GM12875 (cell line): ENCODE measurements around the gene AADACL4.
"Not testable (repeated sequence)": the region's sequence is repeated elsewhere in the genome, so short reads cannot be mapped to it uniquely, and the experiment has no call there.

Experiments used
- H3K4me3 ChIP-seq: one replicate; pipeline ENCODE4 v1.5.1; 2011; ENCODE audit warnings: low read depth, low read length, control low read depth
- TF ChIP-seq, protein P1 (sequence below): IDR thresholded peaks from 2 replicates; pipeline ENCODE4 v1.5.1; 2011; ENCODE audit warnings: low read depth, mild to moderate bottlenecking, control low read depth, inconsistent platforms, low read length, moderate library complexity, borderline replicate concordance; ENCODE audit not compliant: insufficient read depth

AADACL4 gene

DNA sequence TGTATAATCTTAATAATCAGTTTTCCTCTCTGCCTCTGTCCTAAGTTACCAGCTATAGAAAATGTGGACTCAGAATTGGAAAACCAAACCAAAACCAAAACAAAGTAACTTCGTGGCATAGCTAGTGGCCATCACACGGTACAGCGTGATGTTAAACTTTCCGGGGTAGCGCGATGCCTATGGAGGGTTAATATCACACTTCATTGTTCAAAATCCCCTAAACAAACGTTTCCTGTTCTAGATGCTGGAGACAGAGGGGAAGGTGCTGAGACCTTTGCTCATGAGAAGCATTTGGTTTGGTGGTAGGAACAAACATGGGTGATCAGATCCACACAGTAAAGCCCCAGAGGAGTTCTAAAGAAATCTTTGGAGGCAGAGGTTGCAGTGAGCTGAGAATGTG lies 4.9 kb downstream of the AADACL4 start:
- no peak overlapping the region for H3K4me3 ChIP-seq
- TF ChIP-seq, protein P1, sequence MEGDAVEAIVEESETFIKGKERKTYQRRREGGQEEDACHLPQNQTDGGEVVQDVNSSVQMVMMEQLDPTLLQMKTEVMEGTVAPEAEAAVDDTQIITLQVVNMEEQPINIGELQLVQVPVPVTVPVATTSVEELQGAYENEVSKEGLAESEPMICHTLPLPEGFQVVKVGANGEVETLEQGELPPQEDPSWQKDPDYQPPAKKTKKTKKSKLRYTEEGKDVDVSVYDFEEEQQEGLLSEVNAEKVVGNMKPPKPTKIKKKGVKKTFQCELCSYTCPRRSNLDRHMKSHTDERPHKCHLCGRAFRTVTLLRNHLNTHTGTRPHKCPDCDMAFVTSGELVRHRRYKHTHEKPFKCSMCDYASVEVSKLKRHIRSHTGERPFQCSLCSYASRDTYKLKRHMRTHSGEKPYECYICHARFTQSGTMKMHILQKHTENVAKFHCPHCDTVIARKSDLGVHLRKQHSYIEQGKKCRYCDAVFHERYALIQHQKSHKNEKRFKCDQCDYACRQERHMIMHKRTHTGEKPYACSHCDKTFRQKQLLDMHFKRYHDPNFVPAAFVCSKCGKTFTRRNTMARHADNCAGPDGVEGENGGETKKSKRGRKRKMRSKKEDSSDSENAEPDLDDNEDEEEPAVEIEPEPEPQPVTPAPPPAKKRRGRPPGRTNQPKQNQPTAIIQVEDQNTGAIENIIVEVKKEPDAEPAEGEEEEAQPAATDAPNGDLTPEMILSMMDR = no peak

DNA sequence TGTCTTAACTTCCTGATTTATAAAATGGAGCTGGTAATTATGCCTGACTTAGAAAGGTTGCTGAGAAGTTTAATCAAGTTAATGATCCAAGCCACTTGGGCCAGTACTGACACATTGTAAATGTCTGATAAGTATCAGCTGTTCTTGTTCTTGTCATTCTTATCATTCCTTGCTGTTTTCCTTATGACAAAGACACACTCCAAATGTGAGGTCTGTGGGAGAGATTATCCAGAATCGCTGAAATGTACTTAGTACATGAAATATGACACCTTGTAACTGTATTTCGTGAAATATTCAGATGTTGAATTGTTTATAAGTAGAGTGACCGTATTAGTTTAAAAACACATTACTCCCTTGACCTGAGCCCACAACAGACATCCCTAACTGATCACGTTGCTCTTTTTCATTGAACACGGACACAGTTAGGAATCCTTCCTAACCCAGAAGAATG lies 6.1 kb downstream of the AADACL4 start:
- no peak overlapping the region for H3K4me3 ChIP-seq
- TF ChIP-seq, protein P1 = no peak

DNA sequence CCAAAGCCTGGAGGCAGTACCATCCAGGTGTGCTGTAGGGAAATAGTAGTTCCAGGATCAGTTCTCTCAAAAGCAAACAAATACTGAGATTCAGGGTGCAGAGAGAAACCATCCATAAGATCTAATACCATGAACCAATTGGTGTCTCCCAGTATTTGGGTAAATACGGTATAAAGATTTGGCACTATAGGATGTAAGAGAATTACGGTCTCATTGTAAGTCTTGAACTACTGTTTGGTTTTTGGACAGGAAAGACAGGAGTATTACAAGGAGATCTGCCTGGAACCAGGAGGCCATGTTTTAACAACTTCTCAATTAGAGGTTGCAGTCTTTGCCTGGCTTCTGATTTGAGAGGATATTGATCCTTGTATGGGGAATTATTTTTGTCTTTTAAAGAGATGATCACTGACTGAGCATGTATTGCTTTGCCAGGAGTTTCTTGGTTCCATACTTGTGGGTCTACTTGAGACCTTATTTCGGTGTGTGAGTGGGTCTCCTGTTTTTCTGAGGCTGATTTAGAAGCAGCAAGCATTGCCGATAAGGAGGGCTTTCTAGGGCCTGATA lies 10.2 kb downstream of the AADACL4 start:
- H3K4me3 ChIP-seq = no peak overlapping the region
- TF ChIP-seq, protein P1 = no peak

DNA sequence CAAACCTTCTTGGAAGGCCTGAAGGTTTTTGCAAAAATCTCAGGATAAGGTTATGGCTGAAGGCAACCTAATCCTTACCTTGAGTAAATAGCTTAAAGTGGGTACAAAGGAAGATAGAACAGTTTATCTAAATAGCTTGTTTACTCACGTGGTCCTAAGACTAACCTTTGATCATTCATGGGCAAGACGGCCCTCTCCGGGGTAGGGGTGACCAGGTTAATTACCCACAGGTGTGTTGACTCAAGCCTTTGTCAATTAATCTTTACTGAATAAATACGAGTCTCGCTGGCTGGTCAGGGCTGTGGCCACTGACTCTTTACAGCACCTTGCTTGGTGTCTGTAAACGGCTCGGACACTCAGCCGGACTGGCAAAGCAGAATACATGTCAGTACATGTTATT lies 10.8 kb downstream of the AADACL4 start:
- no peak overlapping the region for H3K4me3 ChIP-seq
- TF ChIP-seq, protein P1 = no peak

DNA sequence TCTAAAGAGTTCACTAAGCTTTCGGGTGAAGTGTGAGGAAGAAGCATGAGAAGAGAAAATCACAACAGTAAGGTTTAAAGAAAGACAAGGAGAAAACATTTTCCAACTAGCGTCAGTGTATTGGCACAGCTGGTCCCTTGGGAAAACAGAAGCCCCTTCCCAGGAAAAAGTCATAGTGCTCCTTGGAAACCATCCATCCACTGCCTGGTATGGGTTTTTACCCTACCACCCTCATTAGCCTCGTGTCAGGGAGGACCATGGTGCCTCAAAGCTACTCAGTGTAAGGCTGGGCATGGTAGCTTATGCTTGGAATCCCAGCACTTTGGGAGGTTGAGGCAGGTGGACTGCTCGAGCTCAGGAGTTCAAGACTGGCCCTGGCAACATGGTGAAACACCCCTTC lies 12.7 kb downstream of the AADACL4 start:
- TF ChIP-seq, protein P1 = no peak
- no peak overlapping the region for H3K4me3 ChIP-seq

DNA sequence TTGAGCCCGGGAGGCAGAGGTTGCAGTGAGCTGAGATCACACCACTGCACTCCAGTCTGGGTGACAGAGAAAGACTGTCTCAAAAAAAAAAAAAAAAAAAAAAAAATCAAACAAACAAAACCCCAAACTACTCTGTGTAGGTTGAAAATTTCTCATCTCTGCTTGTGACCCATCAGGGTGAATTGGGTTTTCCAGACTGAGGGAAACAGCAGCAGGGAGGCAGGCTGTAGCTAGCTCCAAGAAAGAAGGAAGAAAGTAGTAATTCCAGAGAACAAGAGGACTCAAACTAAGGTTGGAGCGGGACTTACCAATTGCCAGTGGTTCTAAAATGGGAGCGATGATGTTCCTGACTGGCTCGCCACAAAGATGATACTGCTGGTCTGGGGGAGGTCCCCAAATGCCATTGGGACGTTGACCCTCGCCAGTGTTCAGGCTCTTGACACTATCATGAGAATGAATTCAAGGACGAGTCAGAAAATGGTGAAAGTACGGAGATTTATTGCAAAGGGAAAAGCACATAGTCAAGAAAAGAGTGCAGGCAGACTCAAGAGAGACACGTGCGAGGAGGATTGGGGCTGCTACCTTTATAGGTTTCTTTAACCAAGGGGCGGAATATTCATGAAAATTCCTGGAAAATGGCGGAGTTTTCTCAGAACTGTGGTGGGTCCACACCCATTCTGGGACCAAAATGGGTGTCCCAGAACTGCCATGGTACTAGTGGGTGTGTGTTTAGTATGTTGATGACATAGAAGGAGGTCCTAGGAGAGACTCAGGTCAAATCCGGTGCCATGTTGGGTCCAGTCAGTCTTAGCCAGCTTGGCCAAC lies 13.4 kb downstream of the AADACL4 start:
- no peak overlapping the region for H3K4me3 ChIP-seq
- TF ChIP-seq, protein P1 = no peak

DNA sequence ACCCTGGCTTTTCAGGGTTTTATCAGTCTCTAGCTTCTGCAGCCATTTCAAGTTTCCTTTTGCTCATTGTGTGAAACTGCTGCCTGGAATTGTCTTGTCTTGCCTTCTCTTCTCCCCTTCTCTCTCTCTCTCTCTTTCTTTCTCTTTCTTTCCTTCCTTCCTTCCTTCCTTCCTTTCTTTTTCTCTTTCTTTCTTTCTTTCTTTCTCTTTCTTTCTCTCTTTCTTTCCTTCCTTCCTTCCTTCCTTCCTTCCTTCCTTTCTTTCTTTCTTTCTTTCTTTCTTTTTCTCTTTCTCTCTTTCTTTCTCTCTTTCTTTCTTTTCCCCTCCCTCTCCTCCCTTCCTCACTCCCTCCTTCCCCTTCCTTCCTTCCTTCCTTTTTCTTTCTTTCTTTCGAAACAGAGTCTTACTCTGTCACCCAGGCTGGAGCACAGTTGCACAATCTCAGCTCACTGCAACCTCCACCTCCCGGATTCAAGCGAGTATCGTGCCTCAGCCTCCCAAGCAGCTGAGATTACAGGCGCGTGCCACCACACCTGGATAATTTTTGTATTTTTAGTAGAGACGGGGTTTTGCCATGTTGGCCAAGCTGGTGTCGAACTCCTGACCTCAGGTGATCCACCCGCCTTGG lies 14.1 kb downstream of the AADACL4 start:
- H3K4me3 ChIP-seq = not testable (repeated sequence)
